Mesenteric fat pad (tissue), 1 donor: Measurements from ENCODE around the gene PANX3. TPM values are rescaled to one million over a fixed set of nuclear protein-coding genes. Genes with fewer than 3 reads are reported as not detected.
"Not testable (repeated sequence)": the region's sequence is repeated elsewhere in the genome, so short reads cannot be mapped to it uniquely, and the experiment has no call there.

Experiments used
- DNase-seq: peaks from one replicate; pipeline ENCODE4 v3.0.0-alpha.2; 2020; ENCODE audit warnings: low spot score
- long read RNA-seq: library from polyadenylated mRNA; unstranded; transcript quantifications from one replicate; pipeline ENCODE4 v2.0.0, GENCODE V29; 2020
- total RNA-seq: library from RNA; stranded (reverse); fragmentation: NEBNext Ultra II Directional; extraction: Animal tissue kit (Norgen Biotek cat#: 25700); gene quantifications from one replicate; pipeline ENCODE4 v1.2.1, GENCODE V29; 2021
- donor health status: DM: yes; HTN: yes; CAD: no.

The PANX3 gene, protein sequence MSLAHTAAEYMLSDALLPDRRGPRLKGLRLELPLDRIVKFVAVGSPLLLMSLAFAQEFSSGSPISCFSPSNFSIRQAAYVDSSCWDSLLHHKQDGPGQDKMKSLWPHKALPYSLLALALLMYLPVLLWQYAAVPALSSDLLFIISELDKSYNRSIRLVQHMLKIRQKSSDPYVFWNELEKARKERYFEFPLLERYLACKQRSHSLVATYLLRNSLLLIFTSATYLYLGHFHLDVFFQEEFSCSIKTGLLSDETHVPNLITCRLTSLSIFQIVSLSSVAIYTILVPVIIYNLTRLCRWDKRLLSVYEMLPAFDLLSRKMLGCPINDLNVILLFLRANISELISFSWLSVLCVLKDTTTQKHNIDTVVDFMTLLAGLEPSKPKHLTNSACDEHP
- total RNA-seq, result not detected
- long read RNA-seq, result 0 reads

DNA sequence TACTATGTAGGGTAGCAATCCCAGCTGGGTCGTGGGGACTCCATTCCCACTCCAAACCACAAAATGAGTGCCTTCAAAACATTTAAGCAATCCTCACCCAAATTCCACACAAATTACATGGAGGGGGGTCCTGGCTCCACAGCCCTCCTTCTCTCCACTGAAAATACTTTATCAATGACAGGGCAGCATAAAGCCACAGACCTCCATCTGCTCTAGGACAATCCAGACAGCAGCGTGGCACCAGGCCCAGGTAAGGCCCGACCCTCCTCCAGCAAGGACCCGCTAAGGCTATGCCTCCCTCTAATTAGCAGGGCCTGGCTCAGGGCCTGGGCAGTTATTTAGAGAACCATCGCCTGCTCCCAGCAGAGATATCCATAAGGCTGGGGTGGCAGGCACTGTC lies at the start of gene PANX3:
PANX3 (plus strand) TSS at position 365 of the 400 bp plus-strand sequence. CDS start 129 bp downstream, outside the sequence.
- no peak for DNase-seq

DNA sequence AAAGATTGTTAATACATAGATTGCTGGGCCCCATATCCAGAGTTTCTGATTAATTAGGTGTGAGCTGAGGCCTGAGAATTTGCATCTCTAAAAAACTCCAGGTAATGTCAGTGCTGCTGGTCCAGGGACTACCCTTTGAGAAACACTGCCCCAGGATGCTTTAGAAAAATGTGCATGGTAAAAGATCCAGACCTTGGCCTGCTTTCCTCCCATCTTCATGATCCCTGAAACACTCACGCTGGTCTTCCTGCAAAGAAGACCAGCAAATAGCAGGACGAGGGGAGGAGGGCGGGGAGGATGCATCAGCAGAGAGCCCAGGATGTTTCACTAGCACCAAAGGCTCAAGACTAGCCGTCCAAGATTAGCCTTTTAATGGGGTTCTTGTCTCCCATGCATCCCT lies 41.5 kb upstream of the PANX3 start, which contains the start of gene OR8A1:
OR8A1 (plus strand) TSS at position 301 of the 400 bp plus-strand sequence. CDS start 123 bp downstream, outside the sequence.
- no peak for DNase-seq

DNA sequence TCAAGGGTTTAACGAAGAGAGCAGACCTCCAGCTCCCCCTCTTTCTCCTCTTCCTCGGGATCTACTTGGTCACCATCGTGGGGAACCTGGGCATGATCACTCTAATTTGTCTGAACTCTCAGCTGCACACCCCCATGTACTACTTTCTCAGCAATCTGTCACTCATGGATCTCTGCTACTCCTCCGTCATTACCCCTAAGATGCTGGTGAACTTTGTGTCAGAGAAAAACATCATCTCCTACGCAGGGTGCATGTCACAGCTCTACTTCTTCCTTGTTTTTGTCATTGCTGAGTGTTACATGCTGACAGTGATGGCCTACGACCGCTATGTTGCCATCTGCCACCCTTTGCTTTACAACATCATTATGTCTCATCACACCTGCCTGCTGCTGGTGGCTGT lies 41.1 kb upstream of the PANX3 start:
- no peak for DNase-seq

DNA sequence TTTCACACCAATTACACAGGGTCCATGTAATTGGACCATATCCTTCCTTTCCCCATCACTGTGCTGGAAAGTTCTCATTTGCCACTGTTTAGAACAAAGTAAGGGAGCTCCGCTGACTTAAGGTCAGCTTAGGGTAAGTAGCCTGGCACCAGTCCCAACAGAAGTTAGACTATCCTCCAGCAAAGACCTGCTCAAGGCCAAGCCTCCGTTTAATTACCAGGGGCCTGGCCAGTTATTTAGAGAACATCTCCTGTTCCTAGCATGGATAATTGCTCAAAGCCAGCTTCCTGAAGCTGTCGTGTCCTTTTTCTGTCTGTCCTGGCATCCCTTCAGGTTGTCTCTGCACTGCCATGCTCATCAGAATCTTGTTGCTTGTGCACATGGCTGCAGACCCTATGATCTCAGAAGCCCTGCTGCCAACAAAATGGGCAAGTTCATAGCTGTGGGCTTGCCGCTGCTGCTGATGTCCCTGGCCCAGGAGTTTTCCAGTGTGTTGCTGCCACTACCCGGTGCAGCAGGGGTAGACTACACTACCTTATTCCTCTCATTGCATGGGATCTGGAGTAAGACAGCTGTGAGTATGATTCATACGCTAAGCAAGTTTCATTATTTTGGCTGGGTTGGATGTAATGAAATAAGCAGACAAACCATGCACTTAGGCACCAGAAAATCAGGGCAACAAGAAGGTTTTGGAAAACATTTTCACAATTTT lies 33.4 kb upstream of the PANX3 start:
- DNase-seq, result no peak

DNA sequence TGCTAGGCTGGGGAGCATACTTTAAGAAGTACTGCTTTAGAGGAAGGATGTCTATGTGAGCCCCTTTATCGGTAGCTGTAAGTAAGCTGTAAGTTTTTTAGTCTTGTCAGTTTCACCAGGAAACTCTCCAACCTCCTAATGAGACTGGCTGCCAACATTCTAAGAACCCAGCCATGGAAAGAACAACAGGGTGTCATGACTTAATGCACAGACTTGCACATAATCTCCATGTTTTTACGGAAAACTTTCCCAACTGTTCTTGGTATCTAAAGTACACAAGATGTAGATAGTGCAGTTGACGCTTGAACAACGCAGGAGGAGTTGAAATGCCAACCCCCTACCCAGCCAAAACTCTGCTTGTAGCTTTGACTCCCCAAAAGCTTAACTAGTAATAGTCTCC lies 32.5 kb upstream of the PANX3 start:
- no peak for DNase-seq

DNA sequence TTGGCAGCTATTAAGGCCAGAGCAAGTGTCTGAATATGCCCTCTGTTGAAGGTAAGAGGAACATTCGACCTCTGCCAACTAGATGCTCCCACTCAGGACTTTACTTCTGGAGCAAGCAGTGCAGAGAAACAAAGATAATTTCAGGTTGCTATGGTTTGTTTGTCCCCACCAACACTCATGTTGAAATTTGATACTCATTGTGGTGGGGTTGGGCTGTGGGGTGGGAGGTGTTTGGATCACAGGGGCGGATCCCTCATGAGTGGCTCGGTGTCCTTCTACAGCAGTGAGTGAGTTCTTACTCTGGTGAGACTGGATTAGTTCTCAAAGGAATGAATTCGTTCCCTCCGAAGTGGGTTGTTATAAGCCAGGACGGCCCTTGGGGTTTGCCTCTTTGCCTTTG lies 29.4 kb upstream of the PANX3 start:
- no peak for DNase-seq

DNA sequence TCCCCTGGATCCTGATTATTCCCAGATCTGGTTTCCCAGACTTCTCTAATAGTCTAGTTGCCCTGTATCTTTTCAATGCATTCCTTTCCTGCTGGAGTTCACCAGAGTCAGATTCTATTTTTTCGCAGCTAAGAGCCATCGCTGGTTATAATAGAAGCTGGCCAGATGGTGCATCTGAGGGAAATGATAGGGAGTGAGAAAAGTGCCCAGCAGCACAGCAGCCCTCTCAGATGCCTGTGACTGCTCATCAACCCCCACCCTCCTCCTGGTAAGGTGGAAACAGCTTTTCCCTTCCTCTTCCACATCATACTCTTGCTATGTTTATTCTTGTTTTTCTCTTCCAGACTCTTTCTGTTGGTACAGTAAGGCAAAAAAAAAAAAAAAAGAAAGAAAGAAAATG lies 28.7 kb upstream of the PANX3 start:
- DNase-seq, result no peak

DNA sequence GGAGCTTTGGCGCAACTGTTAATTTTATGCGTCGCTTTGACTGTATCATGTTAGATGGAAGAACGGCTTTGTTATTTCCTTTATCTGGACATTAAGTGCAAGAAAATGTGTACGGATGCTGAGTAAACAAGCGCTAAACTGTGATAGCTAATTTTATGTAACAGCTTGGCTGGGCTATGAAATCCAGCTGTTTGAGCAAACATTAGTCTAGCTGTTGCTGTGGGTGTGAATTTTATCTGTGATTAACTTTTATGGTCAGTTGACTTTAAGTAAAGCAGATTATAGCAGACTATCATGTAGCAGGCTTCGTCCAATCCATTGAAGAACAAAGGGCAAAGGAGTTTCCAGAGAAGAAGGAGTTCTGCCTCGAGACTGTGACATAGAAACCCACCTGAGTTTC lies 27.4 kb upstream of the PANX3 start:
- DNase-seq, result no peak

DNA sequence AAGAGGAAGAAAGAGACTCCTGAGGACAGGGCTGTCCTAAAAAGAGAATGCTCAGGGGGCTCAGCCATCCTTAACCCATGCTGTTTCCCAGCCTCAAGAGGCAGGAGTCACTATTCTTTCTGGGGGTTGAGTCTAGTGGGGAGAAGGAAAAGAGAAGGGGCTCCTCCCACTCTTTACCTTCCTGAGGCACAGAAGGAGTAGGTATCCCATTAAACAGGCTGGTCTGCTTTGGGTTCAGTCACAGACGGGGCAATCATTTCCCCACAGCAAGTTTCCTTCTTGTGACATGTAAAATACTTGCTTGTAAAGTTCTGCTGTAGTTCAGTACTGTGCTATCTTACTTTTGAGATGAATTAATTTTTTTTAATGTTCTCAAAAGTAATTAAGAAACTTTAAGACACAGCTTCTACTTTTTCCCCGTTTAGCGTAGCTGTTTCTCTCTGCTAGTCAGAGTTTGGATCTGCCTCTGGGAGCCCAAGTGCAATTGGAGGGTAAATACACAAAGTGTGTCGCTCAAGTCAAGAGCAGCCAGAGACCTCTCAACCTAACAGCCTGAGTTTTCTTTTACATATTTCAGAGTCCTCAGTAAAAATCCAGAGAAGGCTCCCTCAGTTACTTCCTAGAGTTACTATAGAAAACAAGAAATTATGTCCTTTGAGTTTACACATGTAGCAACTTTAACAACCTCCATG lies 26.4 kb upstream of the PANX3 start:
- no peak for DNase-seq

DNA sequence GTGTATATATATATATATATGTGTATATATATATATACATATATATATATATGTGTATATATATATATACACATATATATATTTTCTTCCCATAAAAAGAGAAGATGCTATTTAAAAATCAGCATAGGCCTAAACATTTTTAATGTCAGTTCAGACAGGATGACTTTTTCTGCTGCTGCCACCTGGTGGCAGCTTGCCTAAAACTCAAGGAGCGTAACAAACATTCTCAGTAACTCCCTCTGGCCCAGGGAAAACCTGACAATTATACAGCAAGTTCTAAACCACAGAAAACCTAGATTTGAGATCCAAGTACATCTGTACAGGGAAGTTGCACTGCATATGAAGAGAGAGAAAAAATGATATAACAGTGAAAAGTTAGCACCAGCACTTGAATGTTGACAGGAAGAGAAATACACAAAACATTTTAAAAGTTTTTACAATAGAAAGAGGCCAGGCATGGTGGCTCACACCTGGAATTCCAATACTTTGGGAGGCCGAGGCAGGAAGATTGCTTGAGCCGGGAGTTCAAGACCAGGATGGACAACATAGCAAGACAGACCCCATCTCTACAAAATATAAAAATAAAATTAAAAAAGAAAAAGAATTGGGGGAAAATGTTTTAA lies 24.9 kb upstream of the PANX3 start:
- DNase-seq, result no peak

DNA sequence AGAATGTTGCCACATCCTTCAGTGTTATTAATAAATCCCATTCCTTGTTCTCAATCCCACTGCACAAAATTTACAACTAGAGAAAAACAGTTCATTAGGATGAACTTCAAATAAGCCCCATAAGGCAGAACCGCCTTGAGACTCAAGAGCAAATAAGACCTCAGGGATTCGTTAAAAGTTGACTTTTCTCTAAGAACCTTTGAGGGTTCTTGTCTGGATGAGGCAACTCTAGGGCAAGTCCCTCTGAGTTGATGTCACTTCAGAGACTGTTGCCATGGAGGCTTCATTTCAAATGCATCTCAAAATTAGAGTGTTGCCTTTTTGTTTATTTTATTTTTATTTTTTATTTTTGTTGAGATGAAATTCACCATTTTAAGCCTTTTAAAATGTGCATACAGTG lies 19.8 kb upstream of the PANX3 start:
- no peak for DNase-seq

DNA sequence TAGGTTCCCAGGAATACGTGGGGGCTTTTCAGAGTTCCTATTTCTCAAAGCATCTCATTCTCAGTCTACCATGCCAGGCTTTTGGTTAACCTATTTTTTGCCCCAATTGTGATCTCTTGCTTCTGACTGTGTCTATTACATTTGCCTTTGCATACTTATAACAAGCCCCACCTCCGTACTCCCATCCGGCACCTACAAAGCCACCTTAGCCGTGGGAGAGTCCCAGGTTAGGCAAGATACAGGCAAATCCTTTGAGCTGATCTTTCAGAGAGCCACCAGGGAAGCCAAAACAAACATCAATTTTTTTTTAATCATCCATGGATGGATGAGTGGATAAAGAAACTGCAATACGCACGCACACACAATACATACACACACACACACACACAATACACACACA lies 18.6 kb upstream of the PANX3 start:
- no peak for DNase-seq

DNA sequence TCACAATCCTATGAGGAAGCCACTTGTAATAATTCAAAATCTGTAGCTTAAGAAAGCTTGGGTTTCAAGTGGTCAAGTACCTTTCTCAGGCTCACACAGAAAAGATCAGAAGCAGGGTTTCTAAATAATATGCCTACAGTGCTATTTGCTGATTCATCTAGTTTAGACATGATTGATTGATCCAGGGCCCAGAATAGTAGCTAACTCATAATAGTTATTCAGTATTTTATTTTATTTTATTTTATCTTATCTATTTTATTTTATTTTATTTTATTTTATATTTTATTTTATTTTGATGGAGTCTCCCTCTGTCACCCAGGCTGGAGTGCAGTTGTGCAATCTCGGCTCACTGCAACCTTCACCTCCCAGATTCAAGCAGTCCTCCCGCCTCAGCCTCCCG lies 15.9 kb upstream of the PANX3 start:
- DNase-seq, result no peak

DNA sequence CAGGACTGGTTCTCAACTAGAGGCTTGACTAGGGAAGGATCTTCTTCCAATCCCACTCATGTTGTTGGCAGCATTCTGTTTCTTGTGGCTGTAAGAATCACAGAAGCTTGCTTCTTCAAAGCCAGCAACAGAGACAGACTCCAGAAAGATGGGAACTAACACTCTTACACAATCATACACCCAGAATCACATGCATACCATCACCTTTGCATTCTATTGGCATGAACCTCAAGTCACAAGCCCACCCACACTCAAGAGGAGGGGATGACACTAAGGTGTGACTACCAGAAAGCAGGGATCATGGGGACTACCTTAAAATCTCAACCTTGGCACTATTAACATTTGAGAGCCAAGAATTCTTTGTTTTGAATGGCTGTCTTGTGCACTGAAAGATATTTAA lies 13.6 kb upstream of the PANX3 start:
- DNase-seq, result no peak

DNA sequence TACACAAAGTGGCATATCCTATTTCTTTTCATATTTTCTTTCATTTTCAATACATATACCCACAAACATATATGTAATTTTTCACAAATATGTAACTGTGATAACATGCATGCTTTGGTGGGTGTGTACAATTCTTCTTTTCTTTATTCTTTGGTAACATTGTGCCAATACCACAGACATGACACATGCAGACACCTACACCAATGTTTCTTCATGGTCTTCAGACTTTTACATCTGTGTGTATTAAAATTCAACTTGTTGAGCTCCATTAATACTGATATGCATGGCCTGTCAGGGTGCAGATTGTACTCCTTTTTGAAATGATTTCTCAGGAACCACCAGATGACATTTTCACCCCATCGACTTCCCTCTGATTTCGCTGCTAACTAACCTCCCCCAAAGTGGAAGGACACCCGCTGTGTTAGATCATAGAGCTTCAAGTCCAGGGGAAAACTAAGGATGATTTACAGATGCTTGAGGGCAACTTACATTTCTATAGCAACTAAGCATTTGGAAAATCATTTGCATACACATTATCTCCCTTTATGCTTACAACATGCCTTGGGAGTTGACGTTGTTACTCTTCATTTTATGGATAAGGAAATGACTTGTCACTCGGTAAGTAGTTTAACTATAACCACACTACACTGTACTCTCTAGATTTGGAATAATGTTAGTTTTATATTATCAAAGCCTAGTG lies 10.5 kb upstream of the PANX3 start:
- DNase-seq, result no peak

DNA sequence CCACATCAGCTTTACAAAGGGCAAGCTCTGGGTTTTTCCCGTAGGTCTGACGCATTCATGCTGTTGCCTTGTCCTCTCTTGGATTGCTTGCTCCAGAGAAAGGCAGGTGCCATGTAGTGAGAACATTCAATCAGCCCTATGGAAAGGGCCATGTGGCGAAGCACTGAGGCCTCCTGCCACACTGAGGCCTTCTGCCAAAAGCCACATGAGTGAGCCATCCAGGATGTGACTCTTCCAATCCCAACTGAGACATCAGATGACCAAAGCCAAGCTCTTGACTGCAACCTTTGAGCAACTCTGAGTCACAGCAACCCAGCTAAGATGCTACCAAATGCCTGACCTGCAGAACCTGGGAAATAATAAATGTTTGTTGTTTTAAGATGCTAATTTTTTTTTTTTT lies 9.0 kb upstream of the PANX3 start:
- DNase-seq, result no peak

DNA sequence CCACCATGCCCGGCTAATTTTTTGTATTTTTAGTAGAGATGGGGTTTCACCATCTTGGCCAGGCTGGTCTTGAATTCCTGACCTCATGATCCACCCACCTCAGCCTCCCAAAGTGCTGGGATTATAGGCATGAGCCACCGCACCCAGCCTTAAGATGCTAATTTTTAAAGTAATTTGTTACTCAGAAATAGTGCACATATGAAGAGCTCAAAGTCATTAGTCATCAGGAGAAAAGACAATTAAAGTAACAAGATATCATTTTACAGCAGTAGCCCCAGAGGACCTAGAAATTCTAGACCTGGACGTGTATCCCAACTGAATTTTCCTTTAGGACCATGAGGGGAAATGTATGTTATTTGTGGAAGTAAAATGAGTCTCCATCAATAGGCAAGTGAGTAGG lies 8.5 kb upstream of the PANX3 start:
- DNase-seq, result not testable (repeated sequence)

DNA sequence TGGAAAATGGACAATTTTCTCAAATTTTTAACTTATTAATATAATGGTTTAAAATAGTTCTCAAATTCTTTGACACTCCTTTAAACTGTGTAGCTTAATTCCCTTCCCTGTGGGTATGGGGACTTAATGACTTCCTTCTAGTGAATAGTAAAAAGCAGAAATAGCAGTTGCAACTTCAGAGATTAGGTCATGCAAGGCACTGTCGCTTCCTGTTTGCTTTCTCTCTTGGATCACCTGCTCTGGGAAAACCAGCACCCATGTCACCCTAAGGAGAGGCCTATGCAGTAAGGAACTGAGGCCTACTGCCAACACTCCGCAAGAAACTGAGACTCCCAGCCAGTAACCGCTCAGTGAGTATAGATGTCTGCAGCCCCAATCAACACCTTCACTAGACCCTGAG lies 5.5 kb upstream of the PANX3 start:
- DNase-seq, result no peak

DNA sequence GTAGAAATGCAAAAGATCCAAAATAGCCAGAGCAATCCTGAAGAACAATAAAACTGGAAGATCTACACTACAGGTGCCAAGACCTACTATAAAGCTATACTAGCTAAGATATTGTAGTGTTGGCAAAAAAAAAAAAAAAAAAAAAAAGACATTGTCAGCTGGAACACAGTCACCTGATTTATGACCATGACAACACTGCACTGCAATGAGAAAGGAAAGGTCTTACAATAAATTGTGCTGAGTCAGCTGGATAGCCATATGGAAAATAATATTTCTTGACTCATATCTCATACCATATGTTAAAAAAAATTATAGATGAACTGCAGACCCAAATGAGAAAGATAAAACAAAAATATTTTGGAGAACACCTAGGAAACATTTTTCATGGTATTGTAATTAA lies 3.1 kb upstream of the PANX3 start:
- DNase-seq, result no peak

DNA sequence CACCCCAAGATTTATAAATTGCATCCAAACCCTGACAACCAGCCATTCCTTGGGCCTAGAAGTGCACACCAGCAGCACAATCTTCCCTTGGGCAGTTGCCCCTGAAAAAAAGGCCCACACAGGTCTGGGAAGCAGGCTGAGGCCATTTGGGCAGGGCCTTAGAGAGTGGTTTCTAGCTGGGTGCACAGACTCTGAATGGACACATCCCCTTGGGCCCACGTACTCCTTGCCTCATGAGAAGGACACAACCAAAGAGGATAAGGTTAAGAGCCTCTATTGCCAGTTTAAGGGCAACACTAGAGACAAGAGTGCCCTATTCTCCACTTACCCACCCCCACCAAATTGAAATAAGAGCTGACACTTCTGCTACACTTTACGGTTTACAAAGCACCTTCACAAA lies 933 bp upstream of the PANX3 start:
- no peak for DNase-seq

DNA sequence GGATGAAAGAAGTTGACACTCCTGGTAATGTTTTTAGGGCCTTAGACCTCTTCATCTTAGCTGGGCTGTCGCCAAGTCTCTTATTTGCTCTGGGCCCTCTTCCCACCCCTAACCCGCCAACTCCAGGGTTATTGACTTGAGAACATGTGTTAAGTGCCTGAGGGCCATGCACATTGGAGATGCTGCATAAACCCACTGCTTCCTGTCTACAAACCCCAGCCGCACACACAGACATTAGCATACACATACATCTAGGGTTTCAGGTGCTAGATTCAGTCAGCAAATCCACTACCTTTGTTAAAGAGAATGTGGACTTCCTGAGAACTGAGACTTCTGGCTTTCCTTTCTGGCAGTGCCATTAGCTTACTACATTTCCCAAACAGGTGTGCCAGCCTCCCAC lies 817 bp downstream of the PANX3 start:
- no peak for DNase-seq
